PFSK-1 (cell line): Measurements from ENCODE around the gene PTPRN2. TPM values are rescaled to one million over a fixed set of nuclear protein-coding genes. Genes with fewer than 3 reads are reported as not detected.

Experiments used
- FOXP2 ChIP-seq: optimal IDR thresholded peaks from 2 replicates; pipeline ENCODE3; 2011; ENCODE audit warnings: borderline replicate concordance, control low read depth, inconsistent platforms; ENCODE audit not compliant: insufficient read depth; ENCODE audit errors: extremely low read length, extremely low read depth
- POLR2AphosphoS5 ChIP-seq: IDR thresholded peaks from 2 replicates; pipeline ENCODE4 v1.6.1; 2012; ENCODE audit warnings: low read depth, mild to moderate bottlenecking, control low read depth, low read length, moderate library complexity
- SIN3A ChIP-seq: IDR thresholded peaks from 2 replicates; pipeline ENCODE4 v1.6.1; 2012; ENCODE audit warnings: mild to moderate bottlenecking, low read length, moderate library complexity, borderline replicate concordance; ENCODE audit not compliant: insufficient read depth
- TAF1 ChIP-seq: IDR thresholded peaks from 2 replicates; pipeline ENCODE4 v1.6.1; 2012; ENCODE audit warnings: low read length, control low read depth, borderline replicate concordance; ENCODE audit not compliant: insufficient read depth
- polyA plus RNA-seq: library from polyadenylated mRNA; unstranded; fragments of >200 nt; gene quantifications from one replicate; pipeline ENCODE4 v1.2.1, GENCODE V29; 2012; ENCODE audit warnings: low read depth, missing spikeins; ENCODE audit not compliant: insufficient read length
- TF ChIP-seq, protein P1 (sequence below), 2 experiments: IDR thresholded peaks; 2 replicates each; pipeline versions ENCODE4 v1.6.1 to v1.8.0; 2011 to 2012; ENCODE audit warnings: low read depth in 2 of 2, low read length in 2 of 2, control low read depth in 1 of 2, inconsistent platforms in 1 of 2, mild to moderate bottlenecking in 1 of 2, moderate library complexity in 1 of 2; ENCODE audit not compliant: insufficient read depth in 1 of 2

The PTPRN2 gene
- 23.5 TPM for polyA plus RNA-seq

DNA sequence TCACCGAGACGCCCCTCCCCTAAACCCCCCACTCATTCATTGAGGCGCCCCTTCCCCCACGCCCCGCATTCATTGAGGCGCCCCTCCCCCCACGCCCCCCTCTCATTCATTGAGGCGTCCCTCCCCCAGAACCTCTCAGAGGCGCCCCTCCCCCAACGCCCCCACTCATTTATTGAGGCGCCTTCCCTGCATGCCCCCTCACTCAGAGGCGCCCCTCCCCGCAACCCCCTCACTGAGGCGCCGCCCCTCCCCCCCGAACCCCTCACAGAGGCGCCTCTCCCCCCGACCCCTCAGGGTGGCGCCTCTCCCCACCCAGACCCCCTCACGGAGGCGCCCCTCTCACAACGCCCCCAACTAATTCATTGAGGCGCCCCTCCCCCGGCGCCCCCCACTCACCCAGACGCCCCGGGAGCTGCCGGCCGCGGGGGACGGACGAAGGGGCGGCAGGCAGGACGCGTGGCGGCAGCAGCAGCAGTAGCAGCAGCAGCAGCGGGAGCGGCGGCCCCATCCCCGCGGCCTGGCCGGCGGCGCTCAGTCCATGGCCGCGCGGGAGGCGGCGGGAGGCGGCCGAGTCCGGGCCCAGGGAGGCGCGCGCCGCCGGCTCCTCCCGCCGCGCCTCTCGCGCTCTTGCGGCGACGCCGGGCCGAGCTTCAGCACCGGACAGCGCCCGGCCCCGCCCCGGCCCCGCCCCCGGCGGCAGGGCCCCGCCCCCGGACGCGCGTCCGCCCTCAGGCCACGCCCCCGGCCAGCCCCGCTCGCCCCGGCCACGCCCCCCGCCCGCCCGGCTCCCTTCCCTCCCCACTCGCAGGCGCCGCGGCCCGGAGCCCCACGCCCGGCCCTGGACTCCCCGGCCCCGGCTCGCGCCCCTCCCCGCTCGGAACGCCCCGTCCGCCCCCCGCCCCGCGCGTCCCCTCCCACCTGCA, at the start of gene PTPRN2:
TSS of gene PTPRN2 (minus strand) at position 662 of the 923 bp plus-strand sequence.
- no peak for TF ChIP-seq FOXP2
- TF ChIP-seq, protein P1, sequence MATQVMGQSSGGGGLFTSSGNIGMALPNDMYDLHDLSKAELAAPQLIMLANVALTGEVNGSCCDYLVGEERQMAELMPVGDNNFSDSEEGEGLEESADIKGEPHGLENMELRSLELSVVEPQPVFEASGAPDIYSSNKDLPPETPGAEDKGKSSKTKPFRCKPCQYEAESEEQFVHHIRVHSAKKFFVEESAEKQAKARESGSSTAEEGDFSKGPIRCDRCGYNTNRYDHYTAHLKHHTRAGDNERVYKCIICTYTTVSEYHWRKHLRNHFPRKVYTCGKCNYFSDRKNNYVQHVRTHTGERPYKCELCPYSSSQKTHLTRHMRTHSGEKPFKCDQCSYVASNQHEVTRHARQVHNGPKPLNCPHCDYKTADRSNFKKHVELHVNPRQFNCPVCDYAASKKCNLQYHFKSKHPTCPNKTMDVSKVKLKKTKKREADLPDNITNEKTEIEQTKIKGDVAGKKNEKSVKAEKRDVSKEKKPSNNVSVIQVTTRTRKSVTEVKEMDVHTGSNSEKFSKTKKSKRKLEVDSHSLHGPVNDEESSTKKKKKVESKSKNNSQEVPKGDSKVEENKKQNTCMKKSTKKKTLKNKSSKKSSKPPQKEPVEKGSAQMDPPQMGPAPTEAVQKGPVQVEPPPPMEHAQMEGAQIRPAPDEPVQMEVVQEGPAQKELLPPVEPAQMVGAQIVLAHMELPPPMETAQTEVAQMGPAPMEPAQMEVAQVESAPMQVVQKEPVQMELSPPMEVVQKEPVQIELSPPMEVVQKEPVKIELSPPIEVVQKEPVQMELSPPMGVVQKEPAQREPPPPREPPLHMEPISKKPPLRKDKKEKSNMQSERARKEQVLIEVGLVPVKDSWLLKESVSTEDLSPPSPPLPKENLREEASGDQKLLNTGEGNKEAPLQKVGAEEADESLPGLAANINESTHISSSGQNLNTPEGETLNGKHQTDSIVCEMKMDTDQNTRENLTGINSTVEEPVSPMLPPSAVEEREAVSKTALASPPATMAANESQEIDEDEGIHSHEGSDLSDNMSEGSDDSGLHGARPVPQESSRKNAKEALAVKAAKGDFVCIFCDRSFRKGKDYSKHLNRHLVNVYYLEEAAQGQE (IDR thresholded peaks at IDR 0.05; ENCODE audit: insufficient read depth in 1 of 2, low read depth in 2 of 2, low read length in 2 of 2), result peak; percentile 86 to 94

- TF ChIP-seq POLR2AphosphoS5 (no peak), SIN3A (no peak), FOXP2 (no peak), TAF1 (no peak)
- TF ChIP-seq, protein P1 (IDR thresholded peaks at IDR 0.05; ENCODE audit: insufficient read depth in 1 of 2, low read depth in 2 of 2, low read length in 2 of 2), result no peak
Observed at GRCh38 chr7:158633055-158633956, 45.7 kb upstream of the PTPRN2 start.

DNA sequence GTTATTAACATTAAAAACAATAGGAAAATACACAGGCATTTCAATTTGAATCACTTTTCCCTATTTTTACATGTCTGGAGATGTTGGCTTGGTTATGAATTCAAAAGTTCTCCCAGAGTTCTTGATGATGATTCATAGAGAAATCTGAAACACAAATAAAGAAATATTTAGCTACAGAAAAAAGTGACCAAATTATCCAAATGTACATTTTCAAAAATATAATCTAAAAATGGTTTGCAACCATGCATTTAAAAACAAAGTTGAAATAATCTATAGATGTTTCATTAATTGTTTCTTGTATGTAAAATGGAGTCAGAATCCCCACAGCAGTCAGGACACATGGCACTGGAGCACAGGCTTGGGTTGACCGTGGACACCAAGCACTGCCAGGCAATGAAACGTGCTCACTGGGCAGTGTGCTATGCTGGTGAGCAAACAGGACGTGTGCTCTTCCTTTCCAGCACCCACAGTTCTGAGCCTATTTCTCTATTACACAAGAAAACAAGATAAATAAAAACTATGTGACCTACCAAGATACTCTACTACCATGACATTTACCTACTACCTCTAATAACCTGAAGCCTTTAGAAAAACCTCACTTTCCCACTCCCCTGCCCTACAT, 44.1 kb upstream of the PTPRN2 start:
- TF ChIP-seq FOXP2 (no peak), TAF1 (no peak), POLR2AphosphoS5 (no peak), SIN3A (no peak)
- TF ChIP-seq, protein P1 (IDR thresholded peaks at IDR 0.05; ENCODE audit: insufficient read depth in 1 of 2, low read depth in 2 of 2, low read length in 2 of 2), result no peak

GRCh38 chr7:158623241-158623640, 35.6 kb upstream of the PTPRN2 start:
- TF ChIP-seq, protein P1 (IDR thresholded peaks at IDR 0.05; ENCODE audit: insufficient read depth in 1 of 2, low read depth in 2 of 2, low read length in 2 of 2), result no peak
- TF ChIP-seq FOXP2 (no peak), TAF1 (no peak), SIN3A (no peak), POLR2AphosphoS5 (no peak)
